Neural progenitor cell (in vitro differentiated cells): ENCODE measurements around the gene IL1RAPL1. TPM values are rescaled to one million over a fixed set of nuclear protein-coding genes. Genes with fewer than 3 reads are reported as not detected.
"Not testable (repeated sequence)": the region's sequence is repeated elsewhere in the genome, so short reads cannot be mapped to it uniquely, and the experiment has no call there.

Experiments
- DNase-seq: peaks from one replicate; pipeline ENCODE4 v3.0.0-alpha.2; 2016; ENCODE audit warnings: low spot score
- H2AFZ ChIP-seq: fragments of 200-600 bp; sonication (generic); replicated peaks from 2 replicates; pipeline ENCODE4 v1.6.1; 2016; ENCODE audit warnings: antibody characterized with exemption
- H3F3A ChIP-seq: fragments of 200-600 bp; sonication (generic); 2 replicates; pipeline ENCODE4 v1.6.1; 2016; ENCODE audit warnings: antibody characterized with exemption, low read depth
- H3K27ac ChIP-seq: fragments of 200-600 bp; sonication (generic); 2 replicates; pipeline ENCODE4 v1.5.1; 2016; ENCODE audit warnings: mild to moderate bottlenecking
- H3K27me3 ChIP-seq: fragments of 200-600 bp; sonication (generic); 2 replicates; pipeline ENCODE4 v1.6.1; 2016; ENCODE audit warnings: mild to moderate bottlenecking, moderate library complexity
- H3K36me3 ChIP-seq: fragments of 200-600 bp; sonication (generic); 2 replicates; pipeline ENCODE4 v1.5.1; 2016
- H3K4me1 ChIP-seq: fragments of 200-600 bp; sonication (generic); 2 replicates; pipeline ENCODE4 v1.6.1; 2016; ENCODE audit warnings: mixed run types
- H3K4me2 ChIP-seq: fragments of 200-600 bp; sonication (generic); 2 replicates; pipeline ENCODE4 v1.6.1; 2016
- H3K4me3 ChIP-seq: fragments of 200-600 bp; sonication (generic); 2 replicates; pipeline ENCODE4 v1.5.1; 2016
- H3K79me2 ChIP-seq: fragments of 200-600 bp; sonication (generic); 2 replicates; pipeline ENCODE4 v1.6.1; 2016; ENCODE audit warnings: low read depth
- H3K9ac ChIP-seq: fragments of 200-600 bp; sonication (generic); 2 replicates; pipeline ENCODE4 v1.6.1; 2016
- H3K9me3 ChIP-seq: fragments of 200-600 bp; sonication (generic); 2 replicates; pipeline ENCODE4 v1.5.1; 2016; ENCODE audit warnings: low read depth
- H4K20me1 ChIP-seq: fragments of 200-600 bp; sonication (generic); 2 replicates; pipeline ENCODE4 v1.6.1; 2016; ENCODE audit warnings: low read depth
- H3K27ac Mint-ChIP-seq: 3 replicates; pipeline ENCODE4 v1.8.0; 2021; ENCODE audit warnings: mixed read lengths
- H3K27me3 Mint-ChIP-seq: 2 replicates; pipeline ENCODE4 v1.8.0; 2022; ENCODE audit warnings: low read depth, mild to moderate bottlenecking, inconsistent platforms, moderate library complexity, mixed read lengths; ENCODE audit not compliant: insufficient read depth
- H3K36me3 Mint-ChIP-seq: 3 replicates; pipeline ENCODE4 v1.8.0; 2021; ENCODE audit warnings: mixed read lengths
- H3K4me1 Mint-ChIP-seq: 3 replicates; pipeline ENCODE4 v1.8.0; 2021; ENCODE audit warnings: mixed read lengths
- H3K4me3 Mint-ChIP-seq: 3 replicates; pipeline ENCODE4 v1.8.0; 2021; ENCODE audit warnings: mild to moderate bottlenecking, moderate library complexity, mixed read lengths
- H3K9me3 Mint-ChIP-seq: 3 replicates; pipeline ENCODE4 v1.8.0; 2020; ENCODE audit warnings: mixed read lengths
- EZH2 ChIP-seq: fragments of 200-600 bp; sonication (generic); IDR thresholded peaks from 2 replicates; pipeline ENCODE4 v1.6.1; 2017; ENCODE audit warnings: antibody characterized with exemption, mild to moderate bottlenecking, moderate library complexity
- EZH2phosphoT487 ChIP-seq: fragments of 200-600 bp; sonication (generic); IDR thresholded peaks from 2 replicates; pipeline ENCODE4 v1.6.1; 2017; ENCODE audit warnings: antibody characterized with exemption
- total RNA-seq: library from RNA; depleted of rRNA; stranded (reverse); fragments of >200 nt; gene quantifications from 2 replicates; pipeline ENCODE4 v1.2.3, GENCODE V29; 2015; ENCODE audit warnings: low replicate concordance
- TF ChIP-seq, protein P1 (sequence below): fragments of 200-600 bp; sonication (generic); IDR thresholded peaks from 2 replicates; pipeline ENCODE4 v1.5.1; 2017; ENCODE audit warnings: antibody characterized with exemption, mild to moderate bottlenecking

The IL1RAPL1 gene
- total RNA-seq, 1 donor from 2014 or later, result 13.4 TPM

DNA sequence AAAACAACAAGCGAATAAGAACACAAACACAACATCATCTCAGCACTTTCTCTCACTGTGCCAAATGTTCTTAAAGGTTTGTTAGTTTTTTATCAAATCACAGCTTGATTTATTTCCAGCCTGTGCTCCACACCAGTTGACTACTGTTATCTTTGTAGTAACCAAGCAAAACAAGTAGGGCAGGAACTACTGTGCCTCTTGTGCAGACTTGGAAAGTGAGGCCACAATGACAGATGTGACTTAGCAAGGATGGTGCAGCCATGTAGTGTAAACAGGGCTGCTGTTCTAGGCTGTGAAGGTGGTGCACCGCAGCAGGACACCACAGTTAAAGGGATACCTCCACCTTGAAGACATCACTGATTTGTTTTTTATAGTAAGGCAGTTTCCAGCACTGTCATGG lies 170.0 kb downstream of the IL1RAPL1 start:
- no peak overlapping the region for H3K4me2 ChIP-seq
- no peak for DNase-seq
- no peak overlapping the region for H3K4me3 Mint-ChIP-seq
- no peaks in the 10 kb centered on the region for H4K20me1 ChIP-seq
- no peak overlapping the region for H3K4me3 ChIP-seq
- H3K36me3 ChIP-seq, result no peaks in the 10 kb centered on the region
- no peak overlapping the region for H3K9ac ChIP-seq
- no peaks in the 10 kb centered on the region for H3F3A ChIP-seq
- no peaks in the 10 kb centered on the region for H3K4me1 Mint-ChIP-seq
- H3K4me1 ChIP-seq, result no peaks in the 10 kb centered on the region
- TF ChIP-seq EZH2phosphoT487, result no peak
- TF ChIP-seq EZH2, result no peak
- TF ChIP-seq, protein P1, sequence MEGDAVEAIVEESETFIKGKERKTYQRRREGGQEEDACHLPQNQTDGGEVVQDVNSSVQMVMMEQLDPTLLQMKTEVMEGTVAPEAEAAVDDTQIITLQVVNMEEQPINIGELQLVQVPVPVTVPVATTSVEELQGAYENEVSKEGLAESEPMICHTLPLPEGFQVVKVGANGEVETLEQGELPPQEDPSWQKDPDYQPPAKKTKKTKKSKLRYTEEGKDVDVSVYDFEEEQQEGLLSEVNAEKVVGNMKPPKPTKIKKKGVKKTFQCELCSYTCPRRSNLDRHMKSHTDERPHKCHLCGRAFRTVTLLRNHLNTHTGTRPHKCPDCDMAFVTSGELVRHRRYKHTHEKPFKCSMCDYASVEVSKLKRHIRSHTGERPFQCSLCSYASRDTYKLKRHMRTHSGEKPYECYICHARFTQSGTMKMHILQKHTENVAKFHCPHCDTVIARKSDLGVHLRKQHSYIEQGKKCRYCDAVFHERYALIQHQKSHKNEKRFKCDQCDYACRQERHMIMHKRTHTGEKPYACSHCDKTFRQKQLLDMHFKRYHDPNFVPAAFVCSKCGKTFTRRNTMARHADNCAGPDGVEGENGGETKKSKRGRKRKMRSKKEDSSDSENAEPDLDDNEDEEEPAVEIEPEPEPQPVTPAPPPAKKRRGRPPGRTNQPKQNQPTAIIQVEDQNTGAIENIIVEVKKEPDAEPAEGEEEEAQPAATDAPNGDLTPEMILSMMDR, result no peak
- no peaks in the 10 kb centered on the region for H3K79me2 ChIP-seq
- no peak overlapping the region for H2AFZ ChIP-seq
- H3K36me3 Mint-ChIP-seq, result no peaks in the 10 kb centered on the region
- no peaks in the 10 kb centered on the region for H3K9me3 Mint-ChIP-seq
- H3K27ac ChIP-seq, result no peak overlapping the region
- no peaks in the 10 kb centered on the region for H3K27me3 ChIP-seq
- H3K9me3 ChIP-seq, result no peaks in the 10 kb centered on the region
- no peak overlapping the region for H3K27ac Mint-ChIP-seq
- H3K27me3 Mint-ChIP-seq, result peaks cover 3% of the 10 kb centered on the region

DNA sequence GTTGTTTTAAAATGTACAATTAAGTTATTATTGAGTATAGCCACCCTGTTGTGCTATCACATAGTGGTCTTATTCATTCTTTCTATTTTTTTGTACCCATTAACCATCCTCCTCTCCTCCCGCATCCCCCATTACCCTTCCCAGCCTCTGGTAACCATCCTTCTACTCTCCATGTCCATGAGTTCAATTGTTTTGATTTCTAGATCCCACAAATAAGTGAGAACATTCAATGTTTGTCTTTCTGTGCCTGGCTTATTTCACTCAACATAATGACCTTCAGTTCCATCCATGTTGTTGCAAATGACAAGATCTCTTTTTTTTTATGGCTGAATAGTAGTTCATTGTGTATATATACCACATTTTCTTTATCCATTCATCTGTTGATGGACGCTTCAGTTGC lies 179.3 kb downstream of the IL1RAPL1 start:
- not testable (repeated sequence) for H3K36me3 Mint-ChIP-seq, H3K27me3 ChIP-seq, H3K27ac Mint-ChIP-seq, H3K9me3 Mint-ChIP-seq, H3F3A ChIP-seq, H3K79me2 ChIP-seq, H3K4me3 ChIP-seq, DNase-seq, H3K27me3 Mint-ChIP-seq, H3K4me1 Mint-ChIP-seq, H3K27ac ChIP-seq, H4K20me1 ChIP-seq, H3K9ac ChIP-seq, H3K4me1 ChIP-seq, H3K4me3 Mint-ChIP-seq, H3K4me2 ChIP-seq, H3K9me3 ChIP-seq, H3K36me3 ChIP-seq, H2AFZ ChIP-seq

DNA sequence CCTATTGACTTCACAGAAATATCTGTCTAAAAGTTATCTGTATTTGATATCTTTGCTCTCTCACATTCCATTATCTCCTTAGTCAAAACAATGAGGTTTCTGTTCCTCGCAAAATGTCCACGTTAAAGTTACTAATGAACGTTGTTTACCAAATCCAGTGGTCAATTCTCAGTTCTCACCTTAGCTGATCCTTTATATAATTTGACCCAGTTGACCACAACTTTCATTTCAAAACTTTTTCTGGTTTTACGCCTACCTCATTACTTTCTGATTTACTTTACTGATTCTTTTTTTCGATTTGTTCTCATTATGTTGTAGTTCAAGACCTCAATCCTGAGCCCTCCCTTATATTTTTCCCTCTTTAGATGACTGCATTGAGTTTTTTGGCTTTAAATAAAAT lies 186.6 kb downstream of the IL1RAPL1 start:
- H3F3A ChIP-seq, result no peaks in the 10 kb centered on the region
- H3K9ac ChIP-seq, result no peak overlapping the region
- no peaks in the 10 kb centered on the region for H3K36me3 ChIP-seq
- H3K4me2 ChIP-seq, result no peak overlapping the region
- H3K4me1 ChIP-seq, result no peaks in the 10 kb centered on the region
- no peak overlapping the region for H3K4me3 ChIP-seq
- H4K20me1 ChIP-seq, result no peaks in the 10 kb centered on the region
- DNase-seq, result no peak
- H3K9me3 Mint-ChIP-seq, result no peaks in the 10 kb centered on the region
- TF ChIP-seq EZH2phosphoT487 (no peak), EZH2 (no peak)
- TF ChIP-seq, protein P1, result no peak
- no peaks in the 10 kb centered on the region for H3K27me3 ChIP-seq
- H3K36me3 Mint-ChIP-seq, result no peaks in the 10 kb centered on the region
- H2AFZ ChIP-seq, result no peak overlapping the region
- no peak overlapping the region for H3K27ac ChIP-seq
- no peak overlapping the region for H3K4me3 Mint-ChIP-seq
- H3K9me3 ChIP-seq, result no peaks in the 10 kb centered on the region
- H3K4me1 Mint-ChIP-seq, result no peaks in the 10 kb centered on the region
- H3K27me3 Mint-ChIP-seq, result no peaks in the 10 kb centered on the region
- H3K27ac Mint-ChIP-seq, result no peak overlapping the region
- H3K79me2 ChIP-seq, result no peaks in the 10 kb centered on the region

DNA sequence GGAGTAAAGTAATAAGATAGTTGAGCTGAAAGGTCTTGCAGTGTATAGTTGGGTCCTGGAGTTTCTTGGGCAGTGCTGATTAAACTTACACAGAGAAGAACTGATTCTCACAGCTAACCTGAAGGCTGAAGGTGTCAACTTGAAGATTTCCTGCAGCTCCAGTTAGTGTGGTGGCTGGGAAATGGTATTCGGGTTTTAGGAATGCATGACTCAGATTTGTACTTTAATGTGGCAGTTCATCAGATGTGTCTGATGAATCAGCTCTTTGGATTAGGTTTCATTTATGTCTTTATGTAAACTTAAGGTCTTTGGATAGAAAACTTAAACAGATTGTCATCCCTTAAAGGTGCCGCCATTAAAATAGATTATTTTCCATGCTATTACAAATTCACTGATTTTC lies 200.0 kb downstream of the IL1RAPL1 start:
- H3K36me3 ChIP-seq, result peaks cover 5% of the 10 kb centered on the region
- TF ChIP-seq, protein P1, result no peak
- no peak for TF ChIP-seq EZH2phosphoT487
- no peak for TF ChIP-seq EZH2
- H3K4me1 ChIP-seq, result no peaks in the 10 kb centered on the region
- Mint-ChIP-seq H3K4me3 (no peak overlapping the region), H3K36me3 (no peaks in the 10 kb centered on the region), H3K27me3 (no peaks in the 10 kb centered on the region), H3K27ac (no peak overlapping the region), H3K9me3 (peaks cover 3% of the 10 kb centered on the region), H3K4me1 (no peaks in the 10 kb centered on the region)
- no peaks in the 10 kb centered on the region for H3K79me2 ChIP-seq
- H3K27ac ChIP-seq, result no peak overlapping the region
- H3K9ac ChIP-seq, result no peak overlapping the region
- no peaks in the 10 kb centered on the region for H3K27me3 ChIP-seq
- no peaks in the 10 kb centered on the region for H3F3A ChIP-seq
- H3K9me3 ChIP-seq, result no peaks in the 10 kb centered on the region
- H3K4me2 ChIP-seq, result no peak overlapping the region
- no peak overlapping the region for H3K4me3 ChIP-seq
- no peak for DNase-seq
- H4K20me1 ChIP-seq, result no peaks in the 10 kb centered on the region
- H2AFZ ChIP-seq, result no peak overlapping the region

DNA sequence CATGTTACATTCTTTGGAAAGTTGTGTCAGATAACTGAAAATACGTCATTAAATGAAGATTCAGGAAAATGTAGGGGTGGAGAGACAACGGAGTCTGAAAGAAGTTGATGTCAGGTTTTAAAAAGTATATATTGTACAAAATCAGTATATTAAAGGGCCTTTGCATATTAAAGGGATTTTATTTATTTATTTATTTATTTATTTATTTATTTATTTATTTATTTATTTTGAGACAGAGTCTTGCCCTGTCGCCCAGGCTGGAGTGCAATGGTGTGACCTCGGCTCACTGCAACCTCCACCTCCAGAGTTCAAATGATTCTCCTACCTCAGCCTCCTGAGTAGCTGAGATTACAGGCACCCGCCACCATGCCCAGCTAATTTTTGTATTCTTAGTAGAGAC lies 213.4 kb downstream of the IL1RAPL1 start:
- not testable (repeated sequence) for H3K36me3 Mint-ChIP-seq, H3K9ac ChIP-seq, H3K27ac ChIP-seq, H3K27ac Mint-ChIP-seq, H4K20me1 ChIP-seq, H3K36me3 ChIP-seq, H3F3A ChIP-seq, H3K4me1 ChIP-seq, H3K27me3 Mint-ChIP-seq, DNase-seq, H3K4me2 ChIP-seq, H3K27me3 ChIP-seq, H3K4me3 Mint-ChIP-seq, H3K79me2 ChIP-seq, H3K4me3 ChIP-seq, H3K4me1 Mint-ChIP-seq, H3K9me3 ChIP-seq, H2AFZ ChIP-seq
- peaks cover 15% of the 10 kb centered on the region for H3K9me3 Mint-ChIP-seq
